HepG2 (cell line): ENCODE results near the gene BMP6. TPM values are rescaled to one million over a fixed set of nuclear protein-coding genes. Genes with fewer than 3 reads are reported as not detected.

Experiments used
- ARID5B ChIP-seq: IDR thresholded peaks from 2 replicates; pipeline ENCODE4 v1.4.0; 2020; ENCODE audit warnings: mild to moderate bottlenecking, missing genetic modification reagents
- ELF1 ChIP-seq: sonication (generic); formaldehyde crosslinking; IDR thresholded peaks from 2 replicates; pipeline ENCODE4 v1.4.0; 2020; ENCODE audit warnings: missing genetic modification reagents
- GABPA ChIP-seq, 2 experiments: IDR thresholded peaks; 2 replicates each; pipeline ENCODE4 v1.6.1; 2011 to 2016; ENCODE audit warnings: low read depth in 2 of 2, low read length in 1 of 2, missing biosample characterization in 1 of 2, missing genetic modification characterization in 1 of 2
- HMGA1 ChIP-seq: sonication (generic); formaldehyde crosslinking; conservative IDR thresholded peaks from 2 replicates; pipeline ENCODE4 v1.4.0; 2020; ENCODE audit warnings: missing genetic modification reagents
- KDM2A ChIP-seq: sonication (generic); formaldehyde crosslinking; IDR thresholded peaks from 2 replicates; pipeline ENCODE4 v1.4.0; 2020; ENCODE audit warnings: low read depth, missing genetic modification reagents, borderline replicate concordance
- KDM4B ChIP-seq: sonication (generic); formaldehyde crosslinking; IDR thresholded peaks from 2 replicates; pipeline ENCODE4 v1.4.0; 2020; ENCODE audit warnings: missing genetic modification reagents
- MAF1 ChIP-seq: sonication (generic); formaldehyde crosslinking; IDR thresholded peaks from 2 replicates; pipeline ENCODE4 v1.5.0; 2020; ENCODE audit warnings: missing genetic modification reagents, borderline replicate concordance
- MAFF ChIP-seq: IDR thresholded peaks from 2 replicates; pipeline ENCODE4 v1.6.1; 2011; ENCODE audit warnings: low read depth, low read length, improper control_type of control experiment
- MTERF4 ChIP-seq: sonication (generic); formaldehyde crosslinking; IDR thresholded peaks from 2 replicates; pipeline ENCODE4 v1.8.0; 2023; ENCODE audit warnings: mild to moderate bottlenecking, missing genetic modification reagents
- NFE2 ChIP-seq: sonication (generic); formaldehyde crosslinking; IDR thresholded peaks from 2 replicates; pipeline ENCODE4 v1.4.0; 2020; ENCODE audit warnings: missing genetic modification reagents
- NONO ChIP-seq, 2 experiments: fragments of 450-650 bp in 1 of 2; sonication (generic) in 1 of 2; formaldehyde crosslinking in 1 of 2; IDR thresholded peaks in 1 of 2; conservative IDR thresholded peaks in 1 of 2; 2 replicates each; pipeline versions ENCODE4 v1.6.1 to v1.8.0; 2017 to 2022; ENCODE audit warnings: mild to moderate bottlenecking in 1 of 2, missing genetic modification reagents in 1 of 2, moderate library complexity in 1 of 2
- SMC3 ChIP-seq: IDR thresholded peaks from 2 replicates; pipeline ENCODE4 v1.6.1; 2011; ENCODE audit warnings: low read length, improper control_type of control experiment
- U2AF1 ChIP-seq: fragments of 200-400 bp; formaldehyde crosslinking; optimal IDR thresholded peaks from 2 replicates; pipeline ENCODE3; 2017; ENCODE audit warnings: mild to moderate bottlenecking, low read depth, low read length
- ZBTB1 ChIP-seq: sonication (generic); formaldehyde crosslinking; IDR thresholded peaks from 2 replicates; pipeline ENCODE4 v1.4.0; 2020; ENCODE audit warnings: missing genetic modification reagents, borderline replicate concordance
- ZBTB14 ChIP-seq: sonication (generic); formaldehyde crosslinking; IDR thresholded peaks from 2 replicates; pipeline ENCODE4 v1.4.0; 2020; ENCODE audit warnings: missing genetic modification reagents
- ZFP91 ChIP-seq: sonication (generic); formaldehyde crosslinking; IDR thresholded peaks from 2 replicates; pipeline ENCODE4 v1.9.0; 2022; ENCODE audit warnings: missing genetic modification reagents, mild to moderate bottlenecking, borderline replicate concordance
- ZMAT5 ChIP-seq: sonication (generic); formaldehyde crosslinking; IDR thresholded peaks from 2 replicates; pipeline ENCODE4 v1.5.0; 2020; ENCODE audit warnings: mild to moderate bottlenecking, low read depth, missing genetic modification reagents, borderline replicate concordance
- ZNF274 ChIP-seq: sonication (generic); formaldehyde crosslinking; IDR thresholded peaks from 2 replicates; pipeline ENCODE4 v1.5.1; 2020; ENCODE audit warnings: mild to moderate bottlenecking, missing genetic modification reagents
- ZNF292 ChIP-seq: sonication (generic); formaldehyde crosslinking; IDR thresholded peaks from 2 replicates; pipeline ENCODE4 v1.8.1; 2022; ENCODE audit warnings: mild to moderate bottlenecking, low read depth, missing genetic modification reagents, borderline replicate concordance
- ZNF556 ChIP-seq: sonication (generic); formaldehyde crosslinking; IDR thresholded peaks from 2 replicates; pipeline ENCODE4 v1.4.0; 2020; ENCODE audit warnings: mild to moderate bottlenecking, missing genetic modification reagents, borderline replicate concordance
- ZNF670 ChIP-seq: sonication (generic); formaldehyde crosslinking; IDR thresholded peaks from 2 replicates; pipeline ENCODE4 v1.8.0; 2022; ENCODE audit warnings: mild to moderate bottlenecking, missing genetic modification reagents, borderline replicate concordance
- ZNF883 ChIP-seq: sonication (generic); formaldehyde crosslinking; IDR thresholded peaks from 2 replicates; pipeline ENCODE4 v1.5.1; 2020; ENCODE audit warnings: mild to moderate bottlenecking, missing genetic modification reagents; ENCODE audit errors: not compliant biosample characterization
- ZSCAN25 ChIP-seq: sonication (generic); formaldehyde crosslinking; IDR thresholded peaks from 2 replicates; pipeline ENCODE4 v1.8.0; 2022; ENCODE audit warnings: mild to moderate bottlenecking, missing genetic modification reagents
- polyA plus RNA-seq, 8 experiments: library from polyadenylated mRNA; depleted of rRNA in 3 of 8; stranded (reverse) in 7 of 8; unstranded in 1 of 8; fragments of >200 nt; fragmentation: Illumina TruSeq in 4 of 8; extraction: Trizol in 4 of 8; gene quantifications; 2 replicates each; pipeline versions ENCODE4 v1.2.1 to v1.2.3, GENCODE V29; 2011 to 2016; ENCODE audit warnings: low read depth in 4 of 8, missing spikeins in 1 of 8, mixed read lengths in 1 of 8; ENCODE audit not compliant: insufficient read depth in 1 of 8
- total RNA-seq, 5 experiments: library from RNA; depleted of rRNA; stranded (reverse); fragments of >200 nt; fragmentation: Illumina TruSeq; extraction: Trizol; gene quantifications; 2 replicates each; pipeline ENCODE4 v1.2.3, GENCODE V29; 2016; ENCODE audit warnings: low read depth in 1 of 5

BMP6 gene
- total and polyA plus RNA-seq, 2 of the 13 experiments (the other 11 are each of a cell fraction or from before 2014, with no cell fraction given) = 0.09 to 0.18 TPM

- TF ChIP-seq MTERF4 (CRISPR knock-in tag) (no peak), KDM2A (CRISPR knock-in tag) (peak; percentile 21; the same call in 1 of the 2 replicates), ZNF670 (CRISPR knock-in tag) (no peak), ZBTB14 (CRISPR knock-in tag) (no peak), ZFP91 (CRISPR knock-in tag) (no peak), ARID5B (0 out of 2 replicates have a peak, but pooled peaks have one; percentile 26), MAFF (no peak), ZMAT5 (CRISPR knock-in tag) (no peak), NONO (IDR thresholded peaks at IDR 0.05) (no peak), NONO (CRISPR knock-in tag; conservative IDR thresholded peaks at IDR 0.05) (no peak), KDM4B (CRISPR knock-in tag) (no peak), ZBTB1 (no peak), ZNF274 (CRISPR knock-in tag) (no peak), ZNF292 (no peak), GABPA (IDR thresholded peaks at IDR 0.05; ENCODE audit: low read depth, low read length) (no peak), GABPA (CRISPR knock-in tag; IDR thresholded peaks at IDR 0.05; ENCODE audit: low read depth) (no peak), ZNF556 (CRISPR knock-in tag) (no peak), MAF1 (no peak), SMC3 (peak; percentile 62), ZSCAN25 (CRISPR knock-in tag) (no peak), HMGA1 (no peak), ZNF883 (no peak), NFE2 (CRISPR knock-in tag) (no peak), ELF1 (no peak), U2AF1 (no peak)
Observed at GRCh38 chr6:7723041-7723447, 2.9 kb upstream of the BMP6 start (continued).
